Measurements from ENCODE around the gene KCNC3.

- TF ChIP-seq CTCF (IDR thresholded peaks at IDR 0.05) (no peak), POLR2A (IDR thresholded peaks at IDR 0.05) (no peak)
Measured at GRCh38 chr19:50341091-50341564, 12.0 kb upstream of the KCNC3 start.

Measured in adrenal gland (tissue), 5 donors.